Gastroesophageal sphincter (tissue), 3 donors: ENCODE results near the gene TEX22.

Experiments used
- CTCF ChIP-seq, 4 experiments: fragments of 200-600 bp in 2 of 4; fragments of 450-650 bp in 2 of 4; sonication (generic) in 1 of 4; IDR thresholded peaks; one replicate each; pipeline ENCODE4 v1.5.1; 2017 to 2019; ENCODE audit warnings: antibody characterized with exemption in 4 of 4, mild to moderate bottlenecking in 2 of 4, moderate library complexity in 2 of 4
- POLR2A ChIP-seq, 2 donors: fragments of 450-650 bp; IDR thresholded peaks; one replicate each; pipeline ENCODE4 v1.6.1; 2017; ENCODE audit warnings: antibody characterized with exemption in 2 of 2, mild to moderate bottlenecking in 2 of 2, moderate library complexity in 1 of 2
- POLR2AphosphoS5 ChIP-seq: sonication (generic); formaldehyde crosslinking; IDR thresholded peaks from one replicate; pipeline ENCODE4 v1.6.1; 2017; ENCODE audit warnings: antibody characterized with exemption

GRCh38 chr14:105394714-105395537, 3.4 kb upstream of the TEX22 start:
- TF ChIP-seq CTCF (IDR thresholded peaks at IDR 0.05) (no peak), POLR2AphosphoS5 (no peak), POLR2A (IDR thresholded peaks at IDR 0.05) (no peak)
